ENCODE results near the gene XPR1. TPM values are rescaled to one million over a fixed set of nuclear protein-coding genes. Genes with fewer than 3 reads are reported as not detected.

XPR1 gene
- total RNA-seq, 1 experiment from 2014 or later, result 16.8 TPM

DNA sequence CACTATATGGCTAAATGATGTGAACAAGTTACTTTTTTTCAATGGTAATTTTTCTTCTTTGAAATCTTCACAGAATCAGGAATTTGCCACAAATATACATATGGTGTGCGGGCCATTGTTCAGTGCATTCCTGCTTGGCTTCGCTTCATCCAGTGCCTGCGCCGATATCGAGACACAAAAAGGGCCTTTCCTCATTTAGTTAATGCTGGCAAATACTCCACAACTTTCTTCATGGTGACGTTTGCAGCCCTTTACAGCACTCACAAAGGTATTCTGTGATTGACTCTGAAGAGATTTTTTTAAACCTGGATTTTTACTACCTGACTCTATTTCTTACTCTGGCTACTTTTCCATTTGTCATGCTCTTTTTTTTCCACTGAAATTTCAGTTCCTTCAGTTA lies 204.6 kb downstream of the XPR1 start:
- POLR2A ChIA-PET (ENCODE audit: unreplicated experiment), result no interaction called here
- no peaks in the 10 kb centered on the region for H3K9me3 ChIP-seq (ENCODE audit: insufficient read depth, low read depth)
- CTCF ChIA-PET, result no interaction called here
- no peak overlapping the region for H2AFZ ChIP-seq
- H3K27me3 ChIP-seq (ENCODE audit: insufficient read depth, low read depth), result no peaks in the 10 kb centered on the region
- no peak overlapping the region for H3K4me2 ChIP-seq
- H3K36me3 ChIP-seq (ENCODE audit: low read depth), result no peaks in the 10 kb centered on the region
- no peak overlapping the region for H3K4me3 ChIP-seq
- H4K20me1 ChIP-seq (ENCODE audit: insufficient read depth), result no peaks in the 10 kb centered on the region
- no peaks in the 10 kb centered on the region for H3F3A ChIP-seq (ENCODE audit: insufficient read depth, low read depth)
- no peaks in the 10 kb centered on the region for H3K9me2 ChIP-seq (ENCODE audit: insufficient read depth)
- no peak for TF ChIP-seq EZH2 (IDR thresholded peaks at IDR 0.05; ENCODE audit: low read depth)
- TF ChIP-seq, protein P1, sequence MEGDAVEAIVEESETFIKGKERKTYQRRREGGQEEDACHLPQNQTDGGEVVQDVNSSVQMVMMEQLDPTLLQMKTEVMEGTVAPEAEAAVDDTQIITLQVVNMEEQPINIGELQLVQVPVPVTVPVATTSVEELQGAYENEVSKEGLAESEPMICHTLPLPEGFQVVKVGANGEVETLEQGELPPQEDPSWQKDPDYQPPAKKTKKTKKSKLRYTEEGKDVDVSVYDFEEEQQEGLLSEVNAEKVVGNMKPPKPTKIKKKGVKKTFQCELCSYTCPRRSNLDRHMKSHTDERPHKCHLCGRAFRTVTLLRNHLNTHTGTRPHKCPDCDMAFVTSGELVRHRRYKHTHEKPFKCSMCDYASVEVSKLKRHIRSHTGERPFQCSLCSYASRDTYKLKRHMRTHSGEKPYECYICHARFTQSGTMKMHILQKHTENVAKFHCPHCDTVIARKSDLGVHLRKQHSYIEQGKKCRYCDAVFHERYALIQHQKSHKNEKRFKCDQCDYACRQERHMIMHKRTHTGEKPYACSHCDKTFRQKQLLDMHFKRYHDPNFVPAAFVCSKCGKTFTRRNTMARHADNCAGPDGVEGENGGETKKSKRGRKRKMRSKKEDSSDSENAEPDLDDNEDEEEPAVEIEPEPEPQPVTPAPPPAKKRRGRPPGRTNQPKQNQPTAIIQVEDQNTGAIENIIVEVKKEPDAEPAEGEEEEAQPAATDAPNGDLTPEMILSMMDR (conservative IDR thresholded peaks at IDR 0.05), result no peak
- no peak overlapping the region for H3K27ac ChIP-seq
- no peaks in the 10 kb centered on the region for H3K79me2 ChIP-seq (ENCODE audit: low read depth)
- intact Hi-C loops (cut with micrococcal nuclease; ENCODE audit: unreplicated experiment), result no loop called here
- H3K4me1 ChIP-seq (replicated peaks; ENCODE audit: insufficient read depth), result no peaks in the 10 kb centered on the region
- no peak for DNase-seq
- no TSS peak for BruUV-seq (replicated peaks)

DNA sequence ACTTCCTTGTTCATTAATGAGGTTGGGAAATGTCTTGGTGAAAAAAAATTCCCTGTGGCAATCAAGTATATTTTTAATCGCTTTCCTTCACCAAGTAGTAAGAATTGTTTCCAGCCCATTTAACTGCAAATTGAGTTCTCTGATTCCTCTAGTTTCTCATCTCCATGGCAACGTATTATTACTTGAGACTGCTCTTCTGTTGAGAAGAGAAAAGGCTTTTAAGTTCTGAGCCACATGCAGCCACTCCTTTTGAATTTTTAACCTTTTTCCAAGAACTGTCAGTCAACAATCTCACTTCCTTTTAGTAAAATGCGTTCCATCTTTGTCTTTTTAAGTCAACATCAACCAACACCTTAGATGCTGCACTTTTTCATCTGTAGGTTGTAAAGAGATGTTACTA lies 205.2 kb downstream of the XPR1 start:
- no peaks in the 10 kb centered on the region for H3K36me3 ChIP-seq (ENCODE audit: low read depth)
- no peak overlapping the region for H3K4me2 ChIP-seq
- no peaks in the 10 kb centered on the region for H3K9me3 ChIP-seq (ENCODE audit: insufficient read depth, low read depth)
- no peaks in the 10 kb centered on the region for H3K4me1 ChIP-seq (replicated peaks; ENCODE audit: insufficient read depth)
- no peak for DNase-seq
- no TSS peak for BruUV-seq (replicated peaks)
- intact Hi-C loops (cut with micrococcal nuclease; ENCODE audit: unreplicated experiment), result no loop called here
- ChIA-PET POLR2A (ENCODE audit: unreplicated experiment) (no interaction called here), CTCF (no interaction called here)
- H3K9me2 ChIP-seq (ENCODE audit: insufficient read depth), result no peaks in the 10 kb centered on the region
- no peak overlapping the region for H3K27ac ChIP-seq
- no peak overlapping the region for H2AFZ ChIP-seq
- TF ChIP-seq, protein P1 (conservative IDR thresholded peaks at IDR 0.05), result no peak
- no peak for TF ChIP-seq EZH2 (IDR thresholded peaks at IDR 0.05; ENCODE audit: low read depth)
- no peaks in the 10 kb centered on the region for H3K27me3 ChIP-seq (ENCODE audit: insufficient read depth, low read depth)
- no peak overlapping the region for H3K4me3 ChIP-seq
- H4K20me1 ChIP-seq (ENCODE audit: insufficient read depth), result no peaks in the 10 kb centered on the region
- no peaks in the 10 kb centered on the region for H3K79me2 ChIP-seq (ENCODE audit: low read depth)
- H3F3A ChIP-seq (ENCODE audit: insufficient read depth, low read depth), result no peaks in the 10 kb centered on the region

DNA sequence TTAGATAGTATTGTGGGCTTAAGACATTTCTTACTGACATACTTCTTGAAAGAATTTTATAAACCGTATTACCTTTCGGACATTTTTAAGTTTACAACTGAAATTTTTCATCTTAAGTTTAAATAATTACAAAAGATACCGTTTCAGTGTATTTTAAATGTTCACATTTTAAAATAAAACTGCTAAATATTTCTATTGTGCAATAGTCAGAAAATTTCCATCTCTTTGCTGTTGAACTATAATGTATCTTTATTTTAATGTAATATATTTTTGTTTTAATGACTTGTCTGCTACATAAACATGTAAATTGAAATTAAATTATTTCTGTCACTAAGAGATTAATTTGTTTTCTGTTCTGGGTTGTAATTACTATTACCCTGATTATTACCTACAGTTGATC lies 206.7 kb downstream of the XPR1 start:
- ChIA-PET CTCF (no interaction called here), POLR2A (ENCODE audit: unreplicated experiment) (no interaction called here)
- no peaks in the 10 kb centered on the region for H3K79me2 ChIP-seq (ENCODE audit: low read depth)

More for the DNA sequence above, 206.7 kb downstream of the XPR1 start:
- Histone ChIP-seq H2AFZ (no peak overlapping the region), H3K36me3 (ENCODE audit: low read depth) (no peaks in the 10 kb centered on the region), H3K27me3 (ENCODE audit: insufficient read depth, low read depth) (no peaks in the 10 kb centered on the region), H3K4me2 (no peak overlapping the region), H3F3A (ENCODE audit: insufficient read depth, low read depth) (no peaks in the 10 kb centered on the region), H3K4me3 (no peak overlapping the region), H3K9me2 (ENCODE audit: insufficient read depth) (no peaks in the 10 kb centered on the region), H3K27ac (no peak overlapping the region), H3K4me1 (replicated peaks; ENCODE audit: insufficient read depth) (no peaks in the 10 kb centered on the region), H3K9me3 (ENCODE audit: insufficient read depth, low read depth) (no peaks in the 10 kb centered on the region), H4K20me1 (ENCODE audit: insufficient read depth) (no peaks in the 10 kb centered on the region)
- DNase-seq, result no peak
- BruUV-seq (replicated peaks), result no TSS peak
- TF ChIP-seq EZH2 (IDR thresholded peaks at IDR 0.05; ENCODE audit: low read depth), result no peak
- TF ChIP-seq, protein P1 (conservative IDR thresholded peaks at IDR 0.05), result no peak
- intact Hi-C loops (cut with micrococcal nuclease; ENCODE audit: unreplicated experiment), result no loop called here

All from PC-9 (cell line).